Measurements from ENCODE around the gene TRAK1. TPM values are rescaled to one million over a fixed set of nuclear protein-coding genes. Genes with fewer than 3 reads are reported as not detected.

Gene TRAK1
- total and polyA plus RNA-seq, 2 of the 4 experiments (the other 2 are of a cell fraction), result 25.6 to 28.1 TPM

GRCh38 chr3:42188376-42188775 lies 97.2 kb downstream of the TRAK1 start:
- POLR2A ChIA-PET (ENCODE audit: unreplicated experiment), result no interaction called here
- WGBS, 2 experiments (ENCODE audit: extremely low coverage in 2 of 2, insufficient read length in 1 of 2), result 100% methylated on average over 1 of the region's 1 CpG; no CpG with 5 or more reads in 1 of the 2 experiments
- Histone ChIP-seq H3K9ac (ENCODE audit: low read depth, low read length) (no peak overlapping the region), H3K4ac (ENCODE audit: low read depth, low read length) (no peak overlapping the region), H3K27me3 (ENCODE audit: control insufficient read depth, insufficient read depth, low read length) (no peaks in the 10 kb centered on the region), H2BK20ac (ENCODE audit: low read depth, low read length) (no peak overlapping the region), H3K4me3 (ENCODE audit: insufficient read depth, low read depth, low read length) (no peak overlapping the region), H2BK120ac (ENCODE audit: low read depth, low read length) (no peak overlapping the region), H3K4me1 (ENCODE audit: control insufficient read depth, insufficient read depth, low read length) (peaks cover 14% of the 10 kb centered on the region), H3K23ac (ENCODE audit: low read depth, low read length) (no peak overlapping the region), H3K4me2 (ENCODE audit: low read depth, low read length) (no peak overlapping the region), H3K79me1 (ENCODE audit: low read depth in 1 of 2, low read length in 2 of 2) (peaks cover 0 to 23% of the 10 kb centered on the region in 2 experiments; a peak in 1 of 4 replicates), H3K18ac (ENCODE audit: low read depth, low read length) (no peak overlapping the region), H3K36me3 (ENCODE audit: control insufficient read depth, insufficient read depth, low read length) (peaks cover 5% of the 10 kb centered on the region; the same call in 1 of the 2 replicates), H3K14ac (replicated peaks; ENCODE audit: low read depth, low read length) (no peak overlapping the region), H2BK15ac (ENCODE audit: low read depth, low read length) (no peak overlapping the region), H3K9me1 (ENCODE audit: insufficient read depth, low read length) (peaks cover 3% of the 10 kb centered on the region; the same call in 1 of the 2 replicates), H3K56ac (ENCODE audit: extremely low read depth, insufficient read depth, low read length) (no peak overlapping the region), H2AFZ (replicated peaks; ENCODE audit: low read length, poor library complexity) (no peak overlapping the region), H2AK5ac (ENCODE audit: low read depth, low read length) (no peak overlapping the region), H4K5ac (ENCODE audit: low read depth, low read length) (no peak overlapping the region), H3K9me3 (ENCODE audit: control insufficient read depth, insufficient read depth, low read length) (no peaks in the 10 kb centered on the region), H4K8ac (ENCODE audit: low read depth in 2 of 2, low read length in 2 of 2) (no peak overlapping the region), H3K27ac (ENCODE audit: insufficient read depth, low read length) (no peak overlapping the region), H4K91ac (ENCODE audit: insufficient read depth, low read depth, low read length) (no peak overlapping the region), H2AK9ac (replicated peaks; ENCODE audit: low read depth, low read length, poor library complexity) (no peak overlapping the region), H4K20me1 (ENCODE audit: insufficient read depth, low read length) (peaks cover 9% of the 10 kb centered on the region; the same call in 1 of the 2 replicates), H2BK5ac (ENCODE audit: low read depth, low read length, poor library complexity, severe bottlenecking) (no peak overlapping the region)
- ATAC-seq (ENCODE audit: low read depth) (no peak), DNase-seq (no peak)
- in situ Hi-C loops (cut with MboI; ENCODE audit: low sequenced_read_pairs) (no loop called here), intact Hi-C loops (cut with micrococcal nuclease) (no loop called here), dilution Hi-C loops (cut with HindIII; ENCODE audit: low sequenced_read_pairs, unreplicated experiment) (no loop called here)
- no TSS peak for BruUV-seq (replicated peaks)
- TF ChIP-seq RAD21 (IDR thresholded peaks at IDR 0.05; ENCODE audit: low read length), result no peak
- TF ChIP-seq MXI1 (IDR thresholded peaks at IDR 0.05; ENCODE audit: borderline replicate concordance, low read depth, low read length), result no peak
- TF ChIP-seq CHD1 (IDR thresholded peaks at IDR 0.05; ENCODE audit: low read depth, low read length), result no peak
- no peak for TF ChIP-seq ELK1 (IDR thresholded peaks at IDR 0.05; ENCODE audit: borderline replicate concordance, low read depth, low read length)
- TF ChIP-seq CEBPB (IDR thresholded peaks at IDR 0.05; ENCODE audit: low read depth, low read length), result no peak
- no peak for TF ChIP-seq MAZ (IDR thresholded peaks at IDR 0.05; ENCODE audit: borderline replicate concordance, low read depth, low read length)
- CTCF ChIA-PET, result no interaction called here
